T-helper 9 cell (primary cell): Measurements from ENCODE around the gene PRR36.
"Not testable (repeated sequence)": the region's sequence is repeated elsewhere in the genome, so short reads cannot be mapped to it uniquely, and the experiment has no call there.

ENCODE experiments used
- DNase-seq: peaks from one replicate; pipeline ENCODE4 v3.0.0-alpha.2; 2020
- total RNA-seq, 2 donors: gene quantifications; one replicate each; lab custom pipeline; 2026; lab: John Stamatoyannopoulos, UW

PRR36 gene
- total RNA-seq: 0 to 0.14 reads per million in 2 donors

GRCh38 chr19:7874076-7874896 is at the start of gene PRR36:
PRR36 (minus strand) TSS chr19:7874390; CDS start chr19:7873689, 701 bp downstream.
- DNase-seq: no peak

- DNase-seq: no peak
These were observed 49.4 kb upstream of the PRR36 start for GRCh38 chr19:7923295-7924191.

GRCh38 chr19:7922836-7923195 is 48.6 kb upstream of the PRR36 start:
- DNase-seq: no peak

GRCh38 chr19:7921967-7922835 is 48.0 kb upstream of the PRR36 start:
- DNase-seq: no peak

- no peak for DNase-seq
These were observed 47.2 kb upstream of the PRR36 start for GRCh38 chr19:7921302-7921966.

- DNase-seq: peak; percentile 100
These were observed 46.5 kb upstream of the PRR36 start for GRCh38 chr19:7920519-7921301.

GRCh38 chr19:7919610-7920518 is 45.7 kb upstream of the PRR36 start, which contains the start of gene SNAPC2:
SNAPC2 (plus strand) TSS chr19:7920338; CDS start chr19:7920367, 29 bp downstream.
- peak; percentile 95 for DNase-seq

- no peak for DNase-seq
These were observed 44.6 kb upstream of the PRR36 start for GRCh38 chr19:7918615-7919421.

- DNase-seq: not testable (repeated sequence)
These were observed 43.9 kb upstream of the PRR36 start for GRCh38 chr19:7918062-7918614.

- peak; percentile 47 for DNase-seq
These were observed 43.3 kb upstream of the PRR36 start for GRCh38 chr19:7917267-7918061.

GRCh38 chr19:7916955-7917266 is 42.7 kb upstream of the PRR36 start:
- no peak for DNase-seq

- peak; percentile 49 for DNase-seq
These were observed 42.1 kb upstream of the PRR36 start for GRCh38 chr19:7916103-7916954.

- DNase-seq: no peak
These were observed 41.3 kb upstream of the PRR36 start for GRCh38 chr19:7915250-7916102.

GRCh38 chr19:7914598-7915045 is 40.4 kb upstream of the PRR36 start, which contains the start of gene TGFBR3L:
TGFBR3L (plus strand) TSS chr19:7914830.
- DNase-seq: no peak

GRCh38 chr19:7914099-7914498 is 39.9 kb upstream of the PRR36 start:
- no peak for DNase-seq

GRCh38 chr19:7913652-7914051 is 39.5 kb upstream of the PRR36 start:
- no peak for DNase-seq
